Measurements from ENCODE around the gene ENTPD6. TPM values are rescaled to one million over a fixed set of nuclear protein-coding genes. Genes with fewer than 3 reads are reported as not detected.
"Not testable (repeated sequence)": the region's sequence is repeated elsewhere in the genome, so short reads cannot be mapped to it uniquely, and the experiment has no call there.

The ENTPD6 gene
- total and polyA plus RNA-seq, 2 experiments from 2014 or later: 32.9 to 50.4 TPM

DNA sequence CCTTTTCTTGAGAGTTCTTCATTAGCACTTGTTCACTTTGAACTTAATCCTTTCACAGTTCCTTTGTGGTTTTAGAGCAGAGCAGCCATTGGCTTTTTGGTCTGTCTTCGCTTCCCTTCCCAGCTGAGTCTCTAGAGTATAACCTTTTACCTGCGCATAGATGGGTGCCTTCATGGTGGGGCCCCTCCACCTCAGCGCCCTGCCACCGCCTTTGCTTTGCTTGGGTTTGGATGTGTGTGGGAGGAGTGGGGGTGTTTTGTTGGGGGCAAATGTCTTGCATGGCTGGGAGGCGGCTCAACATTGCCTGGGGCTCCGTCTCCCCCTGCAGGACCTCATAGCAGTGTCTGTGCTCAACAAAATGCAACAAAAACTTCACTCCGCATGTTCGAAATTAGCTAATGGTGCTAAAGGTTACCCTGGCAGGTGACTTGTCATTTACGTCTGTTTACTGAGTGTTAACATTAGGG, 64.3 kb downstream of the ENTPD6 start:
- TF ChIP-seq EZH2 (IDR thresholded peaks at IDR 0.05; ENCODE audit: insufficient read depth, poor library complexity, severe bottlenecking) (no peak), EZH2phosphoT487 (IDR thresholded peaks at IDR 0.05; ENCODE audit: insufficient read depth, low read depth) (no peak)
- in situ Hi-C loops (cut with MboI): no loop called here
- Histone ChIP-seq H3F3A (ENCODE audit: insufficient read depth) (no peaks in the 10 kb centered on the region), H4K20me1 (ENCODE audit: insufficient read depth) (no peaks in the 10 kb centered on the region), H3K79me2 (ENCODE audit: insufficient read depth) (peaks cover 88% of the 10 kb centered on the region), H3K4me1 (ENCODE audit: insufficient read depth) (peaks cover 9% of the 10 kb centered on the region), H2AFZ (no peak overlapping the region), H3K27ac (no peak overlapping the region), H3K36me3 (ENCODE audit: low read depth) (0 out of 2 replicates have a peak, but pooled peaks cover 5% of the 10 kb centered on the region), H3K9me3 (ENCODE audit: low read depth) (no peaks in the 10 kb centered on the region), H3K4me2 (ENCODE audit: unreplicated experiment) (no peak overlapping the region), H3K27me3 (replicated peaks; ENCODE audit: insufficient read depth) (no peaks in the 10 kb centered on the region), H3K9ac (no peak overlapping the region), H3K9me2 (ENCODE audit: insufficient read depth) (no peaks in the 10 kb centered on the region), H3K4me3 (no peak overlapping the region)
- no peak for DNase-seq
- 90 to 91% methylated on average over 9 of the region's 9 CpGs for WGBS, 2 experiments (ENCODE audit: low coverage in 1 of 2, low lambda C conversion rate in 2 of 2, missing lambda C conversion rate in 2 of 2)

DNA sequence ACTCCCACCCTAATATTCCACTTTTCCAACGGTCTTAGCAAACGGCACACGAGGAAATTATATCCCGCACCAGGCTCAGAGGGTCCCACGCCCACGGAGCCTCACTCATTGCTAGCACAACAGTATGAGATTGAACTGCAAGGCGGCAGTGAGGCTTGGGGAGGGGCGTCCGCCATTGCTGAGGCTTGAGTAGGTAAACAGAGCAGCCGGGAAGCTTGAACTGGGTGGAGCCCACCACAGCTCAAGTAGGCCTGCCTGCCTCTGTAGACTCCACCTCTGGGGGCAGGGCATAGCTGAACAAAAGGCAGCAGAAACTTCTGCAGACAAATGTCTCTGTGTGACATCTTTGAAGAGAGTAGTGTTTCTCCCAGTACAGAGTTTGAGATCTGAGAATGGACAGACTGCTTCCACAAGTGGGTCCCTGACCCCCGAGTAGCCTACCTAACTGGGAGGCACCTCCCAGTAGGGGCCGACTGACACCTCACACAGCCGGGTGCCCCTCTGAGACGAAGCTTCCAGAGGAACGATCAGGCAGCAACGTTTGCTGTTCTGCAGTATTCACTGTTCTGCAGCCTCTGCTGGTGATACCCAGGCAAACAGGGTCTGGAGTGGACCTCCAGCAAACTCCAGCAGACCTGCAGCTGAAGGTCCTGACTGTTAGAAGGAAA, 65.4 kb downstream of the ENTPD6 start:
- H3K27ac ChIP-seq; H4K20me1 ChIP-seq (ENCODE audit: insufficient read depth); H3K27me3 ChIP-seq (replicated peaks; ENCODE audit: insufficient read depth); DNase-seq; H2AFZ ChIP-seq; H3K9me2 ChIP-seq (ENCODE audit: insufficient read depth); H3K9ac ChIP-seq; in situ Hi-C loops (cut with MboI); H3K4me1 ChIP-seq (ENCODE audit: insufficient read depth); H3K9me3 ChIP-seq (ENCODE audit: low read depth); H3K36me3 ChIP-seq (ENCODE audit: low read depth); H3F3A ChIP-seq (ENCODE audit: insufficient read depth); H3K4me2 ChIP-seq (ENCODE audit: unreplicated experiment); H3K4me3 ChIP-seq: not testable (repeated sequence)
- 89 to 91% methylated on average over 16 of the region's 16 CpGs for WGBS, 2 experiments (ENCODE audit: low coverage in 1 of 2, low lambda C conversion rate in 2 of 2, missing lambda C conversion rate in 2 of 2)
- H3K79me2 ChIP-seq (ENCODE audit: insufficient read depth): peaks cover 87% of the 10 kb centered on the region

DNA sequence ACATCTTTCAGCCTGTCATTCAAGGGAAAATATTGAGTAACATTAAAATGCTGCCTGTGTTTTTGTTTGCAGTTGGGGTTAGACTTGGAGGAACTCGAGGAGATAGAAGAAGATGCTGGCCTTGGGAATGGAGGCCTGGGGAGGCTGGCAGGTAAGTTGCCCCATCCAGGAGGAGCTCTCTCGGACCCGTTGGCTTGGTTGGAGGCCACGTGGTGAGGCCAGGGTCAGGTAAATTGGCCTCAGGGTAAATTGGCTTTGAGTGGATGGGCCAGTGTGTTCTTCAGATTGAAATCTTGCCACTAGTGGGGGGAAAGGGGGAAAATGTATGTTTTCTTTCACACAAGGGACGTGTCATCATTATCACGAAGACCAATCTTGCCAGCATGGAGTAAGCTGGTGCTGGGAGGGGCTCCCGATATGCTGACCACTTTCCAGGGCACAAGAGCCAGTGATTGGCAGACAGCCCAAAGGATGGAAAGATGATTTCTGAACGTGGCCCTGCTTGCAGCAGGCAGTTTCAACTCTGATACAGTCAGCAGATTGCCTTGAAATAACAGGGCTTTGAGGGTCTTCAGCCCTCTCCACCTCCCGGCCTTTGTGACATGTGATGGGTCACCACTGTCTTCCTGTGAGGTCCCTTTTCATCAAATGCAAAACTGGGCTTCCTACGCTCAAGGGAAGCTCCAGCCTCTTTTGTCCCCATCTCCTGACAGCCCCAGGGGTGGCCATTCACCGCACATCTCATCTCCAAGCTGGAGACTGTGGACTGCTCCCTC, 73.7 kb downstream of the ENTPD6 start:
- H2AFZ ChIP-seq: no peak overlapping the region

DNA sequence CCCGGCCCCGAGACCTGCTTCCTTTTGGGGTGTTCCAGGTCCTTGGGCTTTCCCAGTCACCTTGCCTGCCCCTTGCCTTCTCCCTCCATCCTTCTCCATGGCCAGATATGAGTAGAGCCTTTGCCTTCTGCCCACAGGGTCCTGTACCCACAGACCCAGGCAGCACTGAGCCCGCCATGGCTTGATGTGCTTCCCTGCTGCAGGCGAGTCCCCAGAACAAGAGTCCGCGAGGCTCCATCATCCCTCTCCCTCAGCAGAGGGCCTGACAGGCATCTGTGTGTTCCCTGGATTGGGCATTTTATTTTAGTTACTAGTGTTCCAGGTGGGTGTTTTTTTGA, 74.3 kb downstream of the ENTPD6 start:
- Histone ChIP-seq H3K9ac (no peak overlapping the region), H3K27ac (no peak overlapping the region), H3K4me1 (ENCODE audit: insufficient read depth) (no peaks in the 10 kb centered on the region), H3K4me2 (ENCODE audit: unreplicated experiment) (no peak overlapping the region), H3F3A (ENCODE audit: insufficient read depth) (no peaks in the 10 kb centered on the region), H4K20me1 (ENCODE audit: insufficient read depth) (no peaks in the 10 kb centered on the region), H3K9me3 (ENCODE audit: low read depth) (no peaks in the 10 kb centered on the region), H3K27me3 (replicated peaks; ENCODE audit: insufficient read depth) (no peaks in the 10 kb centered on the region), H3K9me2 (ENCODE audit: insufficient read depth) (no peaks in the 10 kb centered on the region), H3K4me3 (no peak overlapping the region), H2AFZ (no peak overlapping the region), H3K79me2 (ENCODE audit: insufficient read depth) (peaks cover 48% of the 10 kb centered on the region), H3K36me3 (ENCODE audit: low read depth) (peaks cover 24% of the 10 kb centered on the region)
- 96 to 99% methylated on average over 6 of the region's 6 CpGs for WGBS, 2 experiments (ENCODE audit: low coverage in 1 of 2, low lambda C conversion rate in 2 of 2, missing lambda C conversion rate in 2 of 2)
- TF ChIP-seq EZH2 (IDR thresholded peaks at IDR 0.05; ENCODE audit: insufficient read depth, poor library complexity, severe bottlenecking): no peak
- DNase-seq: no peak
- in situ Hi-C loops (cut with MboI): no loop called here

More for the DNA sequence above, 73.7 kb downstream of the ENTPD6 start:
- no peaks in the 10 kb centered on the region for H3F3A ChIP-seq (ENCODE audit: insufficient read depth)
- no peak for TF ChIP-seq EZH2 (IDR thresholded peaks at IDR 0.05; ENCODE audit: insufficient read depth, poor library complexity, severe bottlenecking)
- TF ChIP-seq EZH2phosphoT487 (IDR thresholded peaks at IDR 0.05; ENCODE audit: insufficient read depth, low read depth): no peak
- H3K4me1 ChIP-seq (ENCODE audit: insufficient read depth): no peaks in the 10 kb centered on the region
- H3K27me3 ChIP-seq (replicated peaks; ENCODE audit: insufficient read depth): no peaks in the 10 kb centered on the region
- no peak for DNase-seq
- no peak overlapping the region for H3K4me3 ChIP-seq
- H3K36me3 ChIP-seq (ENCODE audit: low read depth): peaks cover 23% of the 10 kb centered on the region
- no peaks in the 10 kb centered on the region for H3K9me2 ChIP-seq (ENCODE audit: insufficient read depth)
- H4K20me1 ChIP-seq (ENCODE audit: insufficient read depth): no peaks in the 10 kb centered on the region
- H3K9ac ChIP-seq: no peak overlapping the region
- H3K9me3 ChIP-seq (ENCODE audit: low read depth): no peaks in the 10 kb centered on the region
- H3K27ac ChIP-seq: no peak overlapping the region
- H3K79me2 ChIP-seq (ENCODE audit: insufficient read depth): peaks cover 48% of the 10 kb centered on the region
- WGBS, 2 experiments (ENCODE audit: low coverage in 1 of 2, low lambda C conversion rate in 2 of 2, missing lambda C conversion rate in 2 of 2): 81 to 84% methylated on average over 11 of the region's 11 CpGs
- in situ Hi-C loops (cut with MboI): no loop called here
- H3K4me2 ChIP-seq (ENCODE audit: unreplicated experiment): no peak overlapping the region
